Adipose tissue (tissue), 3 donors: ENCODE measurements around the gene DNM3. TPM values are rescaled to one million over a fixed set of nuclear protein-coding genes. Genes with fewer than 3 reads are reported as not detected.

ENCODE experiments used
- polyA plus RNA-seq, 3 donors: library from polyadenylated mRNA; stranded (reverse); fragments of 200-250 nt; gene quantifications; one replicate each; pipeline ENCODE4 v1.2.3, GENCODE V29; 2013
- donor health status: healthy with polysubstance abuse.
- donor health status: Bipolar disorder and iron deficiency.
- donor health status: healthy.

The DNM3 gene
- polyA plus RNA-seq, 3 donors = 0.37 to 3.0 (median 2.1) TPM

Other genes starting within 250 kb of the DNM3 start
- not detected for gene MYOCOS, start 219.3 kb upstream of the DNM3 start, polyA plus RNA-seq
- 1 to 10 TPM in 2 of 3 donors, under 1 TPM in 1; 0.47 to 8.1 (median 2.9) TPM for gene MYOC, start 188.8 kb upstream of the DNM3 start, polyA plus RNA-seq
- 1 to 10 TPM; 3.6 to 8.8 (median 6.7) TPM for gene VAMP4, start 99.4 kb upstream of the DNM3 start, polyA plus RNA-seq
- 10 to 100 TPM; 12.4 to 15.5 (median 15.5) TPM for gene METTL13, start 59.8 kb upstream of the DNM3 start, polyA plus RNA-seq